Measurements from ENCODE around the gene RASGEF1C. TPM values are rescaled to one million over a fixed set of nuclear protein-coding genes. Genes with fewer than 3 reads are reported as not detected.

Gene RASGEF1C
- total RNA-seq, 1 experiment from 2014 or later, result not detected

- Mint-ChIP-seq H3K9me3 (ENCODE audit: low read depth, unreplicated experiment) (no peaks in the 10 kb centered on the region), H3K4me1 (ENCODE audit: low read depth, unreplicated experiment) (peaks cover 24% of the 10 kb centered on the region), H3K36me3 (ENCODE audit: insufficient read depth, unreplicated experiment) (no peaks in the 10 kb centered on the region), H3K27ac (ENCODE audit: unreplicated experiment) (no peak overlapping the region), H3K4me3 (ENCODE audit: low read depth, unreplicated experiment) (no peak overlapping the region), H3K27me3 (ENCODE audit: unreplicated experiment) (peaks cover 62% of the 10 kb centered on the region)
- BruUV-seq (replicated peaks), result no TSS peak
- CTCF ChIA-PET, result interaction anchor here (0.7 kb wide), 1 partner anchor 214 kb away, joined by 8 read pairs; no protein-coding TSS in a partner anchor
- intact Hi-C loops (cut with micrococcal nuclease; ENCODE audit: unreplicated experiment), result no loop called here
- no peak for DNase-seq
- TF ChIP-seq, protein P1, sequence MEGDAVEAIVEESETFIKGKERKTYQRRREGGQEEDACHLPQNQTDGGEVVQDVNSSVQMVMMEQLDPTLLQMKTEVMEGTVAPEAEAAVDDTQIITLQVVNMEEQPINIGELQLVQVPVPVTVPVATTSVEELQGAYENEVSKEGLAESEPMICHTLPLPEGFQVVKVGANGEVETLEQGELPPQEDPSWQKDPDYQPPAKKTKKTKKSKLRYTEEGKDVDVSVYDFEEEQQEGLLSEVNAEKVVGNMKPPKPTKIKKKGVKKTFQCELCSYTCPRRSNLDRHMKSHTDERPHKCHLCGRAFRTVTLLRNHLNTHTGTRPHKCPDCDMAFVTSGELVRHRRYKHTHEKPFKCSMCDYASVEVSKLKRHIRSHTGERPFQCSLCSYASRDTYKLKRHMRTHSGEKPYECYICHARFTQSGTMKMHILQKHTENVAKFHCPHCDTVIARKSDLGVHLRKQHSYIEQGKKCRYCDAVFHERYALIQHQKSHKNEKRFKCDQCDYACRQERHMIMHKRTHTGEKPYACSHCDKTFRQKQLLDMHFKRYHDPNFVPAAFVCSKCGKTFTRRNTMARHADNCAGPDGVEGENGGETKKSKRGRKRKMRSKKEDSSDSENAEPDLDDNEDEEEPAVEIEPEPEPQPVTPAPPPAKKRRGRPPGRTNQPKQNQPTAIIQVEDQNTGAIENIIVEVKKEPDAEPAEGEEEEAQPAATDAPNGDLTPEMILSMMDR (IDR thresholded peaks at IDR 0.05; ENCODE audit: unreplicated experiment), result no peak
These were observed 77.9 kb downstream of the RASGEF1C start for GRCh38 chr5:180130876-180131740.

DNA sequence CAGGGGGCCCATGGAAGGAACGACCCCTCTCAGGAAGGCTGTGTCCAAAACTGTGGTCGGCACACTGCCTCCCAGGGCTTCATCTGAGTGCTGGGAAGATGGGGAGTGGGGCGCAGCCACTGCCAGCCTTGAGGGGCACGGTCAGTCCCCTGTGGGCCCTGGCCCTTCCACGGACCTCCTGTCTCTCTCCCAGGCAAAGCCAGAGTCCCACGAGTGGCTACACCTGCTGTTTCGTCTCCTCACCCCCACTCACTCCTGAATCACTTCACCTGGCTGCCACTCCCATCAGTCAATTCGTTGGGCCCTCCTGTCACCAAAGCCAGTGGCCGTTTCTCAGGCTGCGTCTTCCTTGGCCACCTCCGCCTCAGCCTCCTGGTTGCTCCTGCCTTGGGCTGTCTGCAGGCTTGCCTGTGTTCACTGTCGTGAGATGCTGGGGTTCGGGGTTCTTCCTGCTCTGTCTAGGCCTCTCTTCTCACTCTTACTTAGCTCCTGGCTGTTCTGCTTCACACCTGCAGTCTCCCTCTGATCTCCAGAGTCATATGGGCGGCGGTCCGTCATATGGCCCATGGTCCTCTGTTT, 78.6 kb downstream of the RASGEF1C start:
- intact Hi-C loops (cut with micrococcal nuclease; ENCODE audit: unreplicated experiment), result no loop called here
- no peaks in the 10 kb centered on the region for H3K9me3 Mint-ChIP-seq (ENCODE audit: low read depth, unreplicated experiment)
- peaks cover 66% of the 10 kb centered on the region for H3K27me3 Mint-ChIP-seq (ENCODE audit: unreplicated experiment)
- CTCF ChIA-PET, result no interaction called here
- TF ChIP-seq, protein P1 (IDR thresholded peaks at IDR 0.05; ENCODE audit: unreplicated experiment), result no peak
- H3K4me3 Mint-ChIP-seq (ENCODE audit: low read depth, unreplicated experiment), result no peak overlapping the region
- no TSS peak for BruUV-seq (replicated peaks)
- no peaks in the 10 kb centered on the region for H3K36me3 Mint-ChIP-seq (ENCODE audit: insufficient read depth, unreplicated experiment)
- no peak overlapping the region for H3K27ac Mint-ChIP-seq (ENCODE audit: unreplicated experiment)
- peaks cover 20% of the 10 kb centered on the region for H3K4me1 Mint-ChIP-seq (ENCODE audit: low read depth, unreplicated experiment)
- DNase-seq, result no peak

DNA sequence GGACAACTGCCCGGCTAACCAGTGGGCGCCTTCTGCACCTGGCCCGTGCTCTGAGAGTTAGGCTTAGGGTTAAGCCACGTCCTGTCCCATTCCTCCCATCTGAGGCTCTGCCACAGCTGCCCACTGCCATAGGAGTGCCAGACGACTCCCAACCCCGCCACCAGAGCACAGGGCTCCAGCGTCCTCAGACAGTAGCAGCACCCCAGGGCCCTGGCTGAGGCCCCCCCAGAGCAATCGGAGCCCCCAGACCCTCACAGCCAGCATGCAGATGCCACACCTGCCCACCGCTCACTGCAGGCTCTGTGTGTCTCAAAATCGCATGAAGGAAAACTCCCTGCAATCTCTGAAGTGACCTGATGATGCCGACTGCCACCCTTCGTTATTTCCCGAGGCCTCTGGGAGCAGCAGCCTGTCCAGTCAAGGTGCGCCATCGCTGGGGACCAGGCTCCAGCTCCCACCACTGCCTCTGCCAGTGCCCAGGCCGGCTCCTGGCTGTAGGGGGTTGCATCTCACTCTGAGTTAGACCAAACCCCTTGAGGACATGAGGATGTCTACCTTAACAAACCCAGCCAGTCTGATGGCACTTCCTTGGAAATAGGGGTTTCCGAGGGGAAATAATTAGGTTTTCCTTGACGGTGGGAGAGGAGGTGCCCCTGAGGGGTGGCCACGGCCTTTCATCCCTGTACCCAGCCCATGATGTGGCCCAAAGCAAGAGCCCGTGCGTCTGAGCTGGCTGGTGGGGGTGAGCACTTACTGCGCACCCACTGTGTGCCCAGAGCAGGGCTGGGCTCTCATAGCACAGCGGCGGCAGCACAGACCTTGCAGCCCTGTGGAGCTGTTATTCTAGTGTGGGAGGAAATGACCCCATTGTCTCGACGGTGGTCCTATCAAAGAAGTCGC, 79.5 kb downstream of the RASGEF1C start:
- TF ChIP-seq, protein P1 (IDR thresholded peaks at IDR 0.05; ENCODE audit: unreplicated experiment), result no peak
- H3K36me3 Mint-ChIP-seq (ENCODE audit: insufficient read depth, unreplicated experiment), result no peaks in the 10 kb centered on the region
- peaks cover 68% of the 10 kb centered on the region for H3K27me3 Mint-ChIP-seq (ENCODE audit: unreplicated experiment)
- DNase-seq, result no peak
- H3K9me3 Mint-ChIP-seq (ENCODE audit: low read depth, unreplicated experiment), result no peaks in the 10 kb centered on the region
- H3K4me3 Mint-ChIP-seq (ENCODE audit: low read depth, unreplicated experiment), result no peak overlapping the region
- H3K27ac Mint-ChIP-seq (ENCODE audit: unreplicated experiment), result no peak overlapping the region
- CTCF ChIA-PET, result interaction anchor here (1.2 kb wide), 1 partner anchor 199 kb away, joined by 3 read pairs; no protein-coding TSS in a partner anchor
- H3K4me1 Mint-ChIP-seq (ENCODE audit: low read depth, unreplicated experiment), result peaks cover 11% of the 10 kb centered on the region
- BruUV-seq (replicated peaks), result no TSS peak
- intact Hi-C loops (cut with micrococcal nuclease; ENCODE audit: unreplicated experiment), result loop anchor here (5.0 to 10.0 kb wide), 4 partner anchors 78 to 343 kb away; partner anchors contain the start of genes MAPK9 and RASGEF1C

DNA sequence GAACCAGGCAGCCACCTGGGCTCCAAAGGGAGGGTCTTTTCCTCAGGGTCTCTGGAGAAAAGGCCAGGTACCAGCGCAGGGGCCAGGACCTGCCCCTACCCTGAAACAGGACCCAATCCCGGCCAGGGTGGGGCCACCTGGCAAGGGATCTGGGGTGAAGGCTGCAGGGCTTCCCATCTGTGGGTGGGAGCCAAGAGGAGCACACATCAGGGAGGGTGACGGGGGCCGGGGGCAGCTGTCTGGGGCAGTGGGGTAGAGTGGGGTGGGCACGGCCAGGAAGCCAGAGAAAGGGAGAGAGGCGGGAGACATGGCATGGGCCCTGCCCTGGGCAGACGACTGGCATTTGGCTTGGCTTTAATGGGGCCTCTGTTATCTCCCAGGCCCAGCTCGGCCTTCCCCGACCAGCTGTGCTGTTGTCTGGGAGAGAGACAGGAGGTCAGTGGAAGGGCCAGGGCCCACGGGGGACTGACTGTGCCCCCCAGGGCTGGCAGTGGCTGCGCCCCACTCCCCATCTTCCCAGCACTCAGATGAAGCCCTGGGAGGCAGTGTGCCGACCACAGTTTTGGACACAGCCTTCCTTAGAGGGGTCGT, 80.2 kb downstream of the RASGEF1C start:
- TF ChIP-seq, protein P1 (IDR thresholded peaks at IDR 0.05; ENCODE audit: unreplicated experiment), result no peak
- no TSS peak for BruUV-seq (replicated peaks)
- no peak overlapping the region for H3K27ac Mint-ChIP-seq (ENCODE audit: unreplicated experiment)
- H3K4me1 Mint-ChIP-seq (ENCODE audit: low read depth, unreplicated experiment), result peaks cover 16% of the 10 kb centered on the region
- H3K4me3 Mint-ChIP-seq (ENCODE audit: low read depth, unreplicated experiment), result no peak overlapping the region
- H3K9me3 Mint-ChIP-seq (ENCODE audit: low read depth, unreplicated experiment), result no peaks in the 10 kb centered on the region
- CTCF ChIA-PET, result interaction anchor here (1.2 to 1.3 kb wide), 2 partner anchors 78 to 200 kb away, joined by 3 to 4 read pairs; no protein-coding TSS in a partner anchor
- peaks cover 68% of the 10 kb centered on the region for H3K27me3 Mint-ChIP-seq (ENCODE audit: unreplicated experiment)
- no peak for DNase-seq
- no peaks in the 10 kb centered on the region for H3K36me3 Mint-ChIP-seq (ENCODE audit: insufficient read depth, unreplicated experiment)
- intact Hi-C loops (cut with micrococcal nuclease; ENCODE audit: unreplicated experiment), result loop anchor here (5.0 to 10.0 kb wide), 4 partner anchors 79 to 344 kb away; partner anchors contain the start of genes MAPK9 and RASGEF1C

All from Calu3 (cell line).